H1 (cell line): ENCODE results near the gene DYNLL1. TPM values are rescaled to one million over a fixed set of nuclear protein-coding genes. Genes with fewer than 3 reads are reported as not detected.

Experiments
- PHF8 ChIP-seq: fragments of 200-600 bp; sonication (generic); conservative IDR thresholded peaks from 2 replicates; pipeline ENCODE4 v1.7.1; 2012; ENCODE audit warnings: low read depth, mild to moderate bottlenecking, inconsistent platforms, low read length, moderate library complexity
- polyA plus RNA-seq, 7 experiments: library from polyadenylated mRNA; depleted of rRNA in 3 of 7; stranded (reverse) in 5 of 7; unstranded in 2 of 7; fragments of >200 nt in 5 of 7; fragments of 200-250 nt in 2 of 7; gene quantifications; 1 replicate in 5 of 7; 2 replicates in 1 of 7; 4 replicates in 1 of 7; pipeline versions ENCODE4 v1.2.1 to v1.2.3, GENCODE V29; 2011 to 2013; ENCODE audit warnings: missing spikeins in 2 of 7, mixed read lengths in 2 of 7
- total RNA-seq: library from RNA; stranded (reverse); fragmentation: NEBNext Ultra II Directional; extraction: Animal tissue kit (Norgen Biotek cat#: 25700); gene quantifications from 2 replicates; pipeline ENCODE4 v1.2.1, GENCODE V29; 2021

Gene DYNLL1
- total and polyA plus RNA-seq, 2 of the 8 experiments (the other 6 are each of a cell fraction or from before 2014, with no cell fraction given) = 423 to 488 TPM

DNA sequence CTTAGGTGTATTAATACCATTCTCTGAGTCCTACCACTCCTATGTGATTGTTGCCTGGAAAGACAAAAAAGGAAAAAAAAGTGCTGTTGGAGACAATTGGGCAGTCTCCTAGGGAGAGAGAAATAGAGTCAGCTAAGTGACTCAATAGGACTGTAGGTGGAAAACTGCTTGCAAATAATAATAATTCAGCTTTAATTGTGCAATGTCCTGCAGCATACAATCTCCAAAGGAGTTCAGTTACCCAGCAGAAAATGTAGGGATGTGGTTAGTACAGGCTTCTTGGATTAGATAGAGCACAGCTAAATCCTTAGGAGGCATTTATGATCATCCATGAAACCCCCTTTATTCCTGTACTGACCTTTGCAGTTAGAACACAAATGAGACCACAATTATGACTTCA, 23.4 kb upstream of the DYNLL1 start (continued):
- no peak for TF ChIP-seq PHF8
